ES-I3 (cell line): ENCODE data around the gene FAM161B.
"Not testable (repeated sequence)": the region's sequence is repeated elsewhere in the genome, so short reads cannot be mapped to it uniquely, and the experiment has no call there.

Experiments used
- H3K36me3 ChIP-seq: 2 replicates; pipeline ENCODE4 v1.6.1; 2013; ENCODE audit warnings: mild to moderate bottlenecking, low read length, control low read depth, moderate library complexity; ENCODE audit not compliant: insufficient read depth
- H3K4me1 ChIP-seq: 2 replicates; pipeline ENCODE4 v1.6.1; 2013; ENCODE audit warnings: mild to moderate bottlenecking, control low read depth, low read length; ENCODE audit not compliant: insufficient read depth
- H3K9ac ChIP-seq: 2 replicates; pipeline ENCODE4 v1.6.1; 2013; ENCODE audit warnings: low read depth, mild to moderate bottlenecking, low read length, moderate library complexity
- H3K9me3 ChIP-seq: 2 replicates; pipeline ENCODE4 v1.6.1; 2013; ENCODE audit warnings: mild to moderate bottlenecking, low read length, moderate library complexity; ENCODE audit not compliant: control insufficient read depth, insufficient read depth

Gene FAM161B

DNA sequence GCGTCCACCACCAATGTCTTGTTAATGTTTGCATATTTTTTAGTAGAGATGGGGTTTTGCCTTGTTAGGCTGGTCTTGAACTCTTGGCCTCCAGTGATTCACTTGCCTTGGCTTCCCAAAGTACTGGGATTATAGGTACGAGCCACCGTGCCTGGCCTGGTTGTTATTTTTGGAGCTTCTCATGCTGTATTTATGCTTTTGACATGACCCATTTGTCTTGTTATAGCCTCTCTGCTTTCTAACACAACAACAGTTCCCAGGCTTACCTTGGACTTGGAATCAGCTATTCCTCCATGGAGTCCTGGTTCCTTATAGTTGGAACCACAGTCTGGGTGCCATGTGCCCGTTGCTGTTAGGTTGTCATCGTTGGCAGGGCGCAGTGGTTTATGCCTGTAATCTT lies 33.6 kb downstream of the FAM161B start:
- Histone ChIP-seq H3K9ac (no peak overlapping the region), H3K36me3 (peaks cover 6% of the 10 kb centered on the region), H3K9me3 (no peaks in the 10 kb centered on the region; the same call in 1 of the 2 replicates), H3K4me1 (no peaks in the 10 kb centered on the region)

DNA sequence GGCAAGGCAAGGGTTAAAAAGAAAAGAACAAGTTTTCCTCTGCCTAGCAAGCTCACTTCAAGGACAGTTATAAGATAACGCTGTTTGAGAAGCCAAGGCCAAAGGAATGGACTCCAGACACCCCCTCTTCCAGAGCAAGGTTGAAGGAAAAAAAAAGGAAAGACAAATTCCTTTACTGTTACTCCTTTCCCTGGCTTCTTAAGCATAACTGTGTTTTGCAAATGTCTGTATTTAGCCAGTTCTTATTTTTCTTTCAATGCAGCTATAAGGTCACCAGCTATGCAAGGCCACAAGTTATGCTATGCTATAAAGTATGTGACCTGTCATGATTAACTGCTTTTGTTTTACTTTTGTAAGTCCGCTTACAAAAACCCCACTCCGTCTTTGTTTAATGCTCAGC lies 36.6 kb downstream of the FAM161B start:
- Histone ChIP-seq H3K9me3 (no peaks in the 10 kb centered on the region; the same call in 1 of the 2 replicates), H3K9ac (no peak overlapping the region), H3K4me1 (no peaks in the 10 kb centered on the region), H3K36me3 (peaks cover 12% of the 10 kb centered on the region)

GRCh38 chr14:73909681-73910080 lies 40.2 kb downstream of the FAM161B start:
- H3K36me3 ChIP-seq = peaks cover 22% of the 10 kb centered on the region

DNA sequence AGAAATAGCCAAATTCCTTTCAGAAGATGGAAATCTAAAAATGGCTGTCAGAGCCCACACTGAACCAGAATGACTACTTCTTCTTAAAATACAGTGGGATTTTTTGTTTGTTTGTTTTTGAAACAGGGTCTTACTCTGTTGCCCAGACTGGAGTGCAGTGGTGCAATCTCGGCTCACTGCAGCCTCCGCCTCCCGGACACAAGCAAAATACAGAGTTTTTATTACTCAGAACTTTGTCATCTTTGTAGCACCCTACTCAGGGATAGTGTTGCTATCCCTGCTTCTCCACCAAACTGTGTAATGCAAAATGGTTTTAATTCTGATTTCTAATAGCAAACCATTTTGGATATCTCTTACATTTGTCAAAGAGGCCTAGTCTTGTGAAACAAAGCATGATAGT lies 46.9 kb downstream of the FAM161B start:
- H3K9ac ChIP-seq = no peak overlapping the region
- peaks cover 16% of the 10 kb centered on the region for H3K36me3 ChIP-seq
- H3K9me3 ChIP-seq = no peaks in the 10 kb centered on the region
- H3K4me1 ChIP-seq = no peaks in the 10 kb centered on the region

More at GRCh38 chr14:73909681-73910080, 40.2 kb downstream of the FAM161B start:
- Histone ChIP-seq H3K9ac (no peak overlapping the region), H3K4me1 (no peaks in the 10 kb centered on the region), H3K9me3 (no peaks in the 10 kb centered on the region; the same call in 1 of the 2 replicates)

GRCh38 chr14:73896521-73896920 lies 53.4 kb downstream of the FAM161B start:
- no peak overlapping the region for H3K9ac ChIP-seq
- no peaks in the 10 kb centered on the region for H3K4me1 ChIP-seq
- H3K36me3 ChIP-seq = peaks cover 12% of the 10 kb centered on the region
- H3K9me3 ChIP-seq = no peaks in the 10 kb centered on the region

GRCh38 chr14:73895939-73896338 lies 54.0 kb downstream of the FAM161B start:
- peaks cover 12% of the 10 kb centered on the region for H3K36me3 ChIP-seq
- no peak overlapping the region for H3K9ac ChIP-seq
- H3K4me1 ChIP-seq = no peaks in the 10 kb centered on the region
- no peaks in the 10 kb centered on the region for H3K9me3 ChIP-seq

DNA sequence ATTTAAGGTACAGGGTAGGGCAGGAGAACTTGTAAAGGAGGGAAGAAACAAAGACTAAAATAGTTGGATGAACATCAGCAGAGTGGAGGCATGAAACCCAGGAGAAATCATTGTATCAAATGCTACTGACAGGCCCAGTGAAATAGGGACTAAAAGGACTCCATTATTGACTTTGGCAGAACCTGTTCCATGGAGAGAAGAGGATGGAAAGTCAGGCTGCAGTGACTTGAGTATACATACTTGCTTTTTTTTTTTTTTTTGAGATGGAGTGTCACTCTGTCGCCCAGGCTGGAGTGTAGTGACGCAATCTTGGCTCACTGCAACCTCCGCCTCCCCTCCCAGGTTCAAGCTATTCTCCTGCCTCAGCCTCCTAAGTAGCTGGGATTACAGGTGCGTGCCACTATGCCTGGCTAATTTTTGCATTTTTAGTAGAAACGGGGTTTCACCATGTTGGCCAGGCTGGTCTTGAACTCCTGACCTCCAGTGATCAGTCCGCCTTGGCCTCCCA lies 55.7 kb downstream of the FAM161B start:
- not testable (repeated sequence) for H3K4me1 ChIP-seq, H3K9me3 ChIP-seq, H3K9ac ChIP-seq
- H3K36me3 ChIP-seq = peaks cover 12% of the 10 kb centered on the region

- no peaks in the 10 kb centered on the region for H3K9me3 ChIP-seq
- H3K36me3 ChIP-seq = 0 out of 2 replicates have a peak, but pooled peaks cover 3% of the 10 kb centered on the region
- H3K4me1 ChIP-seq = peaks cover 6% of the 10 kb centered on the region
- H3K9ac ChIP-seq = no peak overlapping the region
Measured at GRCh38 chr14:73889376-73889775, 60.5 kb downstream of the FAM161B start.

DNA sequence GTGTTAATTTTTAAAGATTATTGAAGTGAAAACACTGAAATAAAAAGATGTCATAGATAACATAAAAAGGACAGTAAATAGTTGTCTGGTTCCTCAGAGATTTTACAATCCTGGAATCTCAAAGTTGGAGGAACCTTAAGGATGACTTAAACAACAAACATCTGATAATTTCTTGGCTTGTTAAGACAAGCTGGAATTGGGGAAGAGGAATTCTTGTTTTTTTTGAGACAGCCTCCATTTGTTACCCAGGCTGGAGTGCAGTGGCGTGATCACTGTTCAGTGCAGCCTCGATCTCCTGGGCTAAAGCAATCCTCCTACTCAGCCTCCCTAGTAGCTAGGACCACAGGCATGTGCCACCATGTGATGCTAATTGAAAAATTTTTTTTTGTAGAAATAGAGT lies 60.9 kb downstream of the FAM161B start:
- H3K9ac ChIP-seq = no peak overlapping the region
- H3K36me3 ChIP-seq = 0 out of 2 replicates have a peak, but pooled peaks cover 3% of the 10 kb centered on the region
- H3K9me3 ChIP-seq = no peaks in the 10 kb centered on the region
- H3K4me1 ChIP-seq = peaks cover 6% of the 10 kb centered on the region

GRCh38 chr14:73888460-73888725 lies 61.5 kb downstream of the FAM161B start:
- Histone ChIP-seq H3K9me3 (no peaks in the 10 kb centered on the region), H3K9ac (no peak overlapping the region), H3K4me1 (peaks cover 6% of the 10 kb centered on the region), H3K36me3 (no peaks in the 10 kb centered on the region)

DNA sequence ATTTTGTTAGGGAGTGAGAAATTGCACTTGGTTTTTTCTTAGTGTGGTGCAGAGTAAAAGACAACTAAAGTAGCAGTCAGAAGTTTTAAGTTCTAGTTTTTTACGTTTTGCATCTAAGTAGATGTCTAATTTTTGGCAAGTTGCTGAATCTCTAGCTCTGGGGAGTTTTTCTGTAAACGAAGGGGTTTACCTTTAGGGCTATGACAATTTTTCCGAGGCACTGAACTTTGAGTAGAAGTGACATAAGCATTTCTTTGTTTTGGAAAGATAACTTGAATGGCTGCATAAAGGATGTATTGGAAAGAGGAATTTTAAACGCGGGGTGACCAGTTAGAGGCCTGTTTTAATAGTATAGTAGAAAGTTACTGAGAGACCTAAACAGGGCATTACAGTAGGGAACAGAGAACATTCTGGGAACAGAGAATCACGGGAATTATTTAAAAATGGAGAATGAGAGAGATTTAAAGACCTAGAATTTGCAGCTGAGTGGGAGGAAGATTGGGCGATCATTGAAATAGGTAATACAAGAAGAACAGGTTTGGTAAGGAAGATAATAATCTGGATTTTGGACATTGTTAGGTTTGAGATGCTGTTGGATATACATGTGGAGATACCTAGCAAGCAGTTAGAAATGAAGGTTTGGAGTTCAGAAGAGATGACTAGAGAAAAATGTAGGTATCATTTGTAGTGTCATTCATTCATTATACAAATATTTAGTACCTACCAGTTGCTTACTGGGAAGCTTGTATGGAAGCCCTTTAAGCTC lies 62.0 kb downstream of the FAM161B start:
- Histone ChIP-seq H3K9ac (peak overlapping the region; percentile 92), H3K4me1 (peaks cover 6% of the 10 kb centered on the region), H3K9me3 (no peaks in the 10 kb centered on the region), H3K36me3 (no peaks in the 10 kb centered on the region)

DNA sequence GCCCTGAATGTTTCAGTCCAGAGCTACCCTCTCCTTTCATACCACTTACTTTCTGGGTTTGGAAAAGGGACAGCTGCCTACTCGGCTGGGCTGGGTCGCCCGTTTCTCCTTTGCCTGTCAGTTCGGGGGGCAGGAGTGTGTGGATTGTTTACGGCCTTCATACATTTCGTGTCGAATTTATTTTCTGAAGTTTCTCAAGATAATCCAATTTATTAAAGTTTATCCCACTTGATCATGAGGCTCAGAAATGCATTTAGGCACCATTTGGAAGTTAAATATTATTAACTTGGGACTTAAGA lies 62.6 kb downstream of the FAM161B start:
- Histone ChIP-seq H3K36me3 (no peaks in the 10 kb centered on the region), H3K4me1 (peaks cover 6% of the 10 kb centered on the region), H3K9me3 (no peaks in the 10 kb centered on the region), H3K9ac (peak overlapping the region; percentile 92)

DNA sequence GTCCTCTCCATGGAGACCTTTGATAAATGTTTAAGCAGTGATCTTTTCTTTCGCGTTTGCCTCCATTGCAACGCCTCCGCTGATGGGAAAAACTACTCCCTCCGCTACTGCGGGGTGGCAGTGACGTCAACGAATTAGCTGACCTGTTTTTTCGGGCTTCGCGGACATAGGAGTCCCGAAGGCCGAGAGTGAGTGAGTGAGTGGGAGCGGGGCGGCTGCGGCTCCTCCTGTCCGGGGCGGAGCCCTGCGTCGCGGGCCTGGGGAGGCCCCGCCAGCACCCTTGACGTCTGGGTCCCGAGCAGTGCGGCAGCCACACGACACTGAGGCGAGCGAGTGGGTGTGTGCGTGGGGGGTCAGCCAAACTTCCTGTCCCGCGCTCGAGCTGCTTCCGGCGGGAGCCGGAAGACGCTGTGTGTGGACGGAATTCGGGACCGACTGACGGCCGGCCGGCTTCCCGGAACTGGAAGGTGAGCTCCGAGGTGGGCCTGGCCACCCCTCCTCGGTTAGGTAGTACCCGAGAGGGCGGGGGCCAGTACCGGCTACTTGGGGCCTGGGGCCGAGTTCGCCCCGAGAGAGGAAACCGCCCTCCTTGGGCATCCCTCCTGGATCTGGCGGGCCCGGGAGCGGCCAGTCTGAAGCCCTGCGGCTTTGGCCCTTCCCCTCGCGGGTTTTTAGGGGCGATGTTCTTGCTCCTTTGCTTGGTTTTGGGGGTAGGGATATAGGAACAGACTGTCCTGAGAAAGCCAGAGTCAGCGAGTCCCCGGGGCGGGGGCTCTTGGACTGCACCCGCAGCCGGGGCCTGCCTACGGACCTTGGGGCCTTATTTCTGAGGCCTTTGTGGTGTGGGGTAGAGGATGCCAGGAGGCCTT lies 63.2 kb downstream of the FAM161B start, which contains the start of gene ZNF410:
Gene ZNF410 (plus strand): TSS at position 411 of the 869 bp plus-strand sequence. CDS start 5,317 bp downstream, outside the sequence.
- H3K4me1 ChIP-seq = peaks cover 6% of the 10 kb centered on the region
- H3K9ac ChIP-seq = peak within 1 kb of the TSS; percentile 92
- H3K36me3 ChIP-seq = no peaks in the 10 kb centered on the region
- H3K9me3 ChIP-seq = no peaks in the 10 kb centered on the region

GRCh38 chr14:73884438-73885190 lies 65.3 kb downstream of the FAM161B start:
- Histone ChIP-seq H3K4me1 (peaks cover 6% of the 10 kb centered on the region), H3K36me3 (no peaks in the 10 kb centered on the region), H3K9ac (no peak overlapping the region), H3K9me3 (no peaks in the 10 kb centered on the region)
